ENCODE data around the gene OR5B12. TPM values are rescaled to one million over a fixed set of nuclear protein-coding genes. Genes with fewer than 3 reads are reported as not detected.

OR5B12 gene
- total and polyA plus RNA-seq, 2 of the 4 experiments (the other 2 are of a cell fraction), result not detected

DNA sequence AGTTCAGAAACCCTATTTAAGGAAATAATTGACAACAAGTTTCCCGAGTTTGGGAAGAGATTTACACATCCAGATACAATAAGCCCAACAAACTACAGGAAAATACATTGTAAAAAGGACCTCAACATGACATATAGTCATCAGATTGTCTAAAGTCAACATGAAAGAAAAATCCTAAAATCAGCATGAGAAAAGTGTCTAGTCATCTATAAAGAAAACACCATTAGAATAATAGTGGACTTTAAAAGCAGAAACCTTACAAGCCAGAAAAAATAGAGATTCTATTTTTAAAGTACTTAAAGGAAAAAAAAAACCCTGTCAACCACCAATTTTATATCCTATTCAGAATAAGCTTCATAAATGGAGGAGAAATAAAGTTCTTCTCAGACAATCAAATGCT, 12.8 kb downstream of the OR5B12 start:
- Histone ChIP-seq H4K91ac (ENCODE audit: insufficient read depth, low read depth, low read length) (no peak overlapping the region), H3K79me1 (ENCODE audit: low read depth in 1 of 2, low read length in 2 of 2) (no peaks in the 10 kb centered on the region), H2BK5ac (ENCODE audit: low read depth, low read length, poor library complexity, severe bottlenecking) (no peak overlapping the region), H3K4me1 (ENCODE audit: control insufficient read depth, insufficient read depth, low read length) (no peaks in the 10 kb centered on the region), H3K27ac (ENCODE audit: insufficient read depth, low read length) (no peak overlapping the region), H4K5ac (ENCODE audit: low read depth, low read length) (no peak overlapping the region), H3K23ac (ENCODE audit: low read depth, low read length) (no peak overlapping the region), H3K27me3 (ENCODE audit: control insufficient read depth, insufficient read depth, low read length) (no peaks in the 10 kb centered on the region), H3K4me3 (ENCODE audit: insufficient read depth, low read depth, low read length) (no peak overlapping the region), H2AK9ac (replicated peaks; ENCODE audit: low read depth, low read length, poor library complexity) (no peak overlapping the region), H2BK15ac (ENCODE audit: low read depth, low read length) (no peak overlapping the region), H3K36me3 (ENCODE audit: control insufficient read depth, insufficient read depth, low read length) (no peaks in the 10 kb centered on the region), H3K4ac (ENCODE audit: low read depth, low read length) (no peak overlapping the region), H3K56ac (ENCODE audit: extremely low read depth, insufficient read depth, low read length) (no peak overlapping the region), H3K14ac (replicated peaks; ENCODE audit: low read depth, low read length) (no peak overlapping the region), H3K9ac (ENCODE audit: low read depth, low read length) (no peak overlapping the region), H3K9me3 (ENCODE audit: control insufficient read depth, insufficient read depth, low read length) (no peaks in the 10 kb centered on the region), H3K18ac (ENCODE audit: low read depth, low read length) (no peak overlapping the region), H4K8ac (ENCODE audit: low read depth in 2 of 2, low read length in 2 of 2) (no peak overlapping the region), H3K9me1 (ENCODE audit: insufficient read depth, low read length) (no peaks in the 10 kb centered on the region), H2BK20ac (ENCODE audit: low read depth, low read length) (no peak overlapping the region), H2BK120ac (ENCODE audit: low read depth, low read length) (no peak overlapping the region), H3K4me2 (ENCODE audit: low read depth, low read length) (no peak overlapping the region), H4K20me1 (ENCODE audit: insufficient read depth, low read length) (no peaks in the 10 kb centered on the region), H2AFZ (replicated peaks; ENCODE audit: low read length, poor library complexity) (no peak overlapping the region), H2AK5ac (ENCODE audit: low read depth, low read length) (no peak overlapping the region)
- ATAC-seq (ENCODE audit: low read depth) (no peak), DNase-seq (no peak)
- CTCF ChIA-PET, result no interaction called here
- intact Hi-C loops (cut with micrococcal nuclease) (no loop called here), in situ Hi-C loops (cut with MboI; ENCODE audit: low sequenced_read_pairs) (no loop called here), dilution Hi-C loops (cut with HindIII; ENCODE audit: low sequenced_read_pairs, unreplicated experiment) (no loop called here)
- no CpG with 5 or more reads among the region's 1 CpG for WGBS, 2 experiments (ENCODE audit: extremely low coverage in 2 of 2, insufficient read length in 1 of 2)
- POLR2A ChIA-PET (ENCODE audit: unreplicated experiment), result no interaction called here
- TF ChIP-seq, protein P1, sequence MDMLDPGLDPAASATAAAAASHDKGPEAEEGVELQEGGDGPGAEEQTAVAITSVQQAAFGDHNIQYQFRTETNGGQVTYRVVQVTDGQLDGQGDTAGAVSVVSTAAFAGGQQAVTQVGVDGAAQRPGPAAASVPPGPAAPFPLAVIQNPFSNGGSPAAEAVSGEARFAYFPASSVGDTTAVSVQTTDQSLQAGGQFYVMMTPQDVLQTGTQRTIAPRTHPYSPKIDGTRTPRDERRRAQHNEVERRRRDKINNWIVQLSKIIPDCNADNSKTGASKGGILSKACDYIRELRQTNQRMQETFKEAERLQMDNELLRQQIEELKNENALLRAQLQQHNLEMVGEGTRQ (IDR thresholded peaks at IDR 0.05; ENCODE audit: low read depth, low read length), result no peak
- TF ChIP-seq MAFK (IDR thresholded peaks at IDR 0.05; ENCODE audit: low read depth, low read length) (peak; percentile 58), NFE2L2 (IDR thresholded peaks at IDR 0.05; ENCODE audit: low read depth, low read length) (0 out of 2 replicates have a peak, but pooled peaks have one; percentile 26)
- BruUV-seq (replicated peaks), result no TSS peak

Measured in IMR-90 (cell line).